ENCODE measurements around the gene DEGS2.

- no peak for TF ChIP-seq CTCF (IDR thresholded peaks at IDR 0.05)
- TF ChIP-seq POLR2AphosphoS5 (IDR thresholded peaks at IDR 0.05) = no peak
Observed at GRCh38 chr14:100124551-100125088, 34.8 kb downstream of the DEGS2 start.

Measured in upper lobe of left lung (tissue), 4 donors.